HEK293 (cell line): ENCODE results near the gene RPP30.

Experiments
- ATF2 ChIP-seq: fragments of 450-650 bp; formaldehyde crosslinking; IDR thresholded peaks from 2 replicates; pipeline ENCODE4 v1.5.1; 2016; ENCODE audit warnings: missing biosample characterization, missing genetic modification characterization, low read depth
- CTCF ChIP-seq: fragments of 450-650 bp; formaldehyde crosslinking; IDR thresholded peaks from 2 replicates; pipeline ENCODE4 v1.5.1; 2016; ENCODE audit warnings: missing biosample characterization, missing genetic modification characterization
- TSHZ1 ChIP-seq: fragments of 450-650 bp; formaldehyde crosslinking; IDR thresholded peaks from 2 replicates; pipeline ENCODE4 v1.5.1; 2016; ENCODE audit warnings: missing biosample characterization, missing genetic modification characterization, borderline replicate concordance
- ZNF239 ChIP-seq: fragments of 450-650 bp; formaldehyde crosslinking; IDR thresholded peaks from 2 replicates; pipeline ENCODE4 v1.5.1; 2016; ENCODE audit warnings: missing biosample characterization, missing genetic modification characterization
- ZNF610 ChIP-seq: fragments of 450-650 bp; formaldehyde crosslinking; IDR thresholded peaks from 2 replicates; pipeline ENCODE4 v1.5.1; 2016; ENCODE audit warnings: missing biosample characterization, missing genetic modification characterization, borderline replicate concordance
- TF ChIP-seq, protein P1 (sequence below): fragments of 450-650 bp; formaldehyde crosslinking; IDR thresholded peaks from 2 replicates; pipeline ENCODE4 v1.5.1; 2016; ENCODE audit warnings: missing biosample characterization, missing genetic modification characterization

DNA sequence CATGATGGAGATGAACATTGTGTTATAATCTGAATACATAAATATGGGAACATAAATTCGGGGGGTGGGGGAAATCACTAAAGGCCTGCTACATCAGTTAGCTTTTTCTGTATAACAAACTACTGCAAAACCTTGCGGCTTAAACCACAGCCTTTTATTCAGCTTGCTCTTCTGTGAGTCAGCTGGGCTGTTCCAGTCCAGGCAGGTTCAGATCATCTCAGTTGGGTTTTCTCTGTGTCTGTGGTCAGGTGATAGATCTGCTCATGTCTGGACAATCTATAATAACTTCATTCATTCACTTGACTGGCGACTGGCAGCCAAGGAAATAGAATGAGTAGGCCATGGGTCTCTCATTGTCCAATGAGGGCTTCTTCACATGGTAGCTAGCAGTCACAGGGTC, 37.4 kb upstream of the RPP30 start:
- TF ChIP-seq CTCF (tag by site-specific recombination) (no peak), TSHZ1 (tag by site-specific recombination) (no peak), ZNF610 (tag by site-specific recombination) (no peak), ATF2 (tag by site-specific recombination) (no peak), ZNF239 (no peak)
- TF ChIP-seq, protein P1, sequence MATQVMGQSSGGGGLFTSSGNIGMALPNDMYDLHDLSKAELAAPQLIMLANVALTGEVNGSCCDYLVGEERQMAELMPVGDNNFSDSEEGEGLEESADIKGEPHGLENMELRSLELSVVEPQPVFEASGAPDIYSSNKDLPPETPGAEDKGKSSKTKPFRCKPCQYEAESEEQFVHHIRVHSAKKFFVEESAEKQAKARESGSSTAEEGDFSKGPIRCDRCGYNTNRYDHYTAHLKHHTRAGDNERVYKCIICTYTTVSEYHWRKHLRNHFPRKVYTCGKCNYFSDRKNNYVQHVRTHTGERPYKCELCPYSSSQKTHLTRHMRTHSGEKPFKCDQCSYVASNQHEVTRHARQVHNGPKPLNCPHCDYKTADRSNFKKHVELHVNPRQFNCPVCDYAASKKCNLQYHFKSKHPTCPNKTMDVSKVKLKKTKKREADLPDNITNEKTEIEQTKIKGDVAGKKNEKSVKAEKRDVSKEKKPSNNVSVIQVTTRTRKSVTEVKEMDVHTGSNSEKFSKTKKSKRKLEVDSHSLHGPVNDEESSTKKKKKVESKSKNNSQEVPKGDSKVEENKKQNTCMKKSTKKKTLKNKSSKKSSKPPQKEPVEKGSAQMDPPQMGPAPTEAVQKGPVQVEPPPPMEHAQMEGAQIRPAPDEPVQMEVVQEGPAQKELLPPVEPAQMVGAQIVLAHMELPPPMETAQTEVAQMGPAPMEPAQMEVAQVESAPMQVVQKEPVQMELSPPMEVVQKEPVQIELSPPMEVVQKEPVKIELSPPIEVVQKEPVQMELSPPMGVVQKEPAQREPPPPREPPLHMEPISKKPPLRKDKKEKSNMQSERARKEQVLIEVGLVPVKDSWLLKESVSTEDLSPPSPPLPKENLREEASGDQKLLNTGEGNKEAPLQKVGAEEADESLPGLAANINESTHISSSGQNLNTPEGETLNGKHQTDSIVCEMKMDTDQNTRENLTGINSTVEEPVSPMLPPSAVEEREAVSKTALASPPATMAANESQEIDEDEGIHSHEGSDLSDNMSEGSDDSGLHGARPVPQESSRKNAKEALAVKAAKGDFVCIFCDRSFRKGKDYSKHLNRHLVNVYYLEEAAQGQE (tag by site-specific recombination) = no peak
